ENCODE data around the gene PTGS1.

Gene PTGS1

GRCh38 chr9:122349201-122349600 lies 21.6 kb upstream of the PTGS1 start:
- TF ChIP-seq, protein P1, sequence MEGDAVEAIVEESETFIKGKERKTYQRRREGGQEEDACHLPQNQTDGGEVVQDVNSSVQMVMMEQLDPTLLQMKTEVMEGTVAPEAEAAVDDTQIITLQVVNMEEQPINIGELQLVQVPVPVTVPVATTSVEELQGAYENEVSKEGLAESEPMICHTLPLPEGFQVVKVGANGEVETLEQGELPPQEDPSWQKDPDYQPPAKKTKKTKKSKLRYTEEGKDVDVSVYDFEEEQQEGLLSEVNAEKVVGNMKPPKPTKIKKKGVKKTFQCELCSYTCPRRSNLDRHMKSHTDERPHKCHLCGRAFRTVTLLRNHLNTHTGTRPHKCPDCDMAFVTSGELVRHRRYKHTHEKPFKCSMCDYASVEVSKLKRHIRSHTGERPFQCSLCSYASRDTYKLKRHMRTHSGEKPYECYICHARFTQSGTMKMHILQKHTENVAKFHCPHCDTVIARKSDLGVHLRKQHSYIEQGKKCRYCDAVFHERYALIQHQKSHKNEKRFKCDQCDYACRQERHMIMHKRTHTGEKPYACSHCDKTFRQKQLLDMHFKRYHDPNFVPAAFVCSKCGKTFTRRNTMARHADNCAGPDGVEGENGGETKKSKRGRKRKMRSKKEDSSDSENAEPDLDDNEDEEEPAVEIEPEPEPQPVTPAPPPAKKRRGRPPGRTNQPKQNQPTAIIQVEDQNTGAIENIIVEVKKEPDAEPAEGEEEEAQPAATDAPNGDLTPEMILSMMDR (IDR thresholded peaks at IDR 0.05) = no peak

GRCh38 chr9:122350577-122351355 lies 20.1 kb upstream of the PTGS1 start:
- H3K27me3 ChIP-seq (ENCODE audit: control insufficient read depth, insufficient read depth, low read length) = no peaks in the 10 kb centered on the region
- no peaks in the 10 kb centered on the region for H3K36me3 ChIP-seq (ENCODE audit: control insufficient read depth, insufficient read depth, low read length)
- H3K4me1 ChIP-seq = peaks cover 3% of the 10 kb centered on the region
- H2AFZ ChIP-seq = no peak overlapping the region
- no peak overlapping the region for H3K9ac ChIP-seq
- H3K79me2 ChIP-seq = no peaks in the 10 kb centered on the region
- no peak overlapping the region for H3K4me2 ChIP-seq (ENCODE audit: low read length)
- no peak overlapping the region for H3K27ac ChIP-seq
- H3K9me3 ChIP-seq (ENCODE audit: control insufficient read depth, low read length) = no peaks in the 10 kb centered on the region
- H3K4me3 ChIP-seq (ENCODE audit: low read depth, low read length) = no peak overlapping the region
- TF ChIP-seq, protein P1 (IDR thresholded peaks at IDR 0.05) = peak; percentile 89

More at GRCh38 chr9:122349201-122349600, 21.6 kb upstream of the PTGS1 start:
- H3K36me3 ChIP-seq (ENCODE audit: control insufficient read depth, insufficient read depth, low read length) = no peaks in the 10 kb centered on the region
- H3K27me3 ChIP-seq (ENCODE audit: control insufficient read depth, insufficient read depth, low read length) = no peaks in the 10 kb centered on the region
- no peaks in the 10 kb centered on the region for H3K9me3 ChIP-seq (ENCODE audit: control insufficient read depth, low read length)
- no peak overlapping the region for H3K9ac ChIP-seq
- no peaks in the 10 kb centered on the region for H3K79me2 ChIP-seq
- no peak overlapping the region for H3K4me3 ChIP-seq (ENCODE audit: low read depth, low read length)
- H2AFZ ChIP-seq = no peak overlapping the region
- H3K4me2 ChIP-seq (ENCODE audit: low read length) = no peak overlapping the region
- H3K4me1 ChIP-seq = peaks cover 3% of the 10 kb centered on the region
- H3K27ac ChIP-seq = no peak overlapping the region

GRCh38 chr9:122354536-122355199 lies 16.2 kb upstream of the PTGS1 start:
- Histone ChIP-seq H3K9ac (no peak overlapping the region), H3K79me2 (no peaks in the 10 kb centered on the region), H3K4me1 (no peaks in the 10 kb centered on the region), H2AFZ (no peak overlapping the region), H3K4me3 (ENCODE audit: low read depth, low read length) (no peak overlapping the region), H3K4me2 (ENCODE audit: low read length) (no peak overlapping the region), H3K36me3 (ENCODE audit: control insufficient read depth, insufficient read depth, low read length) (no peaks in the 10 kb centered on the region), H3K27ac (no peak overlapping the region), H3K27me3 (ENCODE audit: control insufficient read depth, insufficient read depth, low read length) (no peaks in the 10 kb centered on the region), H3K9me3 (ENCODE audit: control insufficient read depth, low read length) (no peaks in the 10 kb centered on the region)
- TF ChIP-seq, protein P1 (IDR thresholded peaks at IDR 0.05) = no peak

GRCh38 chr9:122355336-122355875 lies 15.4 kb upstream of the PTGS1 start:
- no peak overlapping the region for H3K4me2 ChIP-seq (ENCODE audit: low read length)
- no peaks in the 10 kb centered on the region for H3K79me2 ChIP-seq
- no peaks in the 10 kb centered on the region for H3K36me3 ChIP-seq (ENCODE audit: control insufficient read depth, insufficient read depth, low read length)
- H2AFZ ChIP-seq = no peak overlapping the region
- H3K4me1 ChIP-seq = no peaks in the 10 kb centered on the region
- no peaks in the 10 kb centered on the region for H3K27me3 ChIP-seq (ENCODE audit: control insufficient read depth, insufficient read depth, low read length)
- no peak overlapping the region for H3K9ac ChIP-seq
- no peaks in the 10 kb centered on the region for H3K9me3 ChIP-seq (ENCODE audit: control insufficient read depth, low read length)
- H3K27ac ChIP-seq = no peak overlapping the region
- no peak overlapping the region for H3K4me3 ChIP-seq (ENCODE audit: low read depth, low read length)
- TF ChIP-seq, protein P1 (IDR thresholded peaks at IDR 0.05) = no peak
